GM08714 (cell line): ENCODE measurements around the gene TBC1D19.

ENCODE experiments used
- H3K4me3 ChIP-seq: fragments of 200-500 bp; sonication (Bioruptor generic); 2 replicates; pipeline ENCODE4 v1.5.1; 2014; ENCODE audit warnings: mild to moderate bottlenecking, low read length, inconsistent platforms
- ZNF274 ChIP-seq: IDR thresholded peaks from 2 replicates; pipeline ENCODE4 v1.6.1; 2012; ENCODE audit warnings: mild to moderate bottlenecking, low read depth, low read length

Gene TBC1D19

DNA sequence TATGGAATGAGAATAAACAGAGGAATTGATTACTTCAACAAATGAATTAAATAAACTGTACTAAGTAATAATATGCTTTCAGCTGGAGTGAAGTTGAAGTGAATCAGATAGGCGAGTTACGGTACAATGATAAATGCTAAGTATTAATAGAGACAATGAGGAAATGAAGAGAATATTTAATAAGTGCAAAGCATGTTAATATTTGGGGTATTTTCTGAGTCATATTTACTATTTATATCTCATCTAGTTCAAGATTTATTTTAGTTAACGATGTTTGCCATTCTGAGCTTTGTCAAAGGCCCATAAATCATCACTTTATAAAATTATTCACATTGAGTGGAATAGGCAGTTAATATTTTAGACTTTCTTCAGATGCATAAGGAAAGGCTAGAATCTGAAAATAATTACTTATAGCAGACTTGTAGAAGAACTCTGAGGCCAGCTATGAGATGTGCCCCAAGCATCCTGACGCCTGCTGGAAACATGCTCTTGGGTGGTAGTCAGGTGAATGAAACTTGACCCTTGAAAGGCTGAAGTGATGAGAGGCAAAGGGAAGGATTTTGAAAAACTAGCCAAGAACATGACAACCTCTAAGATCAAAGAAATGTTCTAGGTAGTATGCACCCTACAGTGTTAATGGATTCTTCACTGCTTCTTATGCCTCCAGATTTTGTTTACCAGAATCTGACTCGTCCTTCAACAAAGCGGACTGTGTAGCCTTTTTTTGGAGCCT, 142.9 kb downstream of the TBC1D19 start:
- H3K4me3 ChIP-seq: no peak overlapping the region
- TF ChIP-seq ZNF274: no peak

DNA sequence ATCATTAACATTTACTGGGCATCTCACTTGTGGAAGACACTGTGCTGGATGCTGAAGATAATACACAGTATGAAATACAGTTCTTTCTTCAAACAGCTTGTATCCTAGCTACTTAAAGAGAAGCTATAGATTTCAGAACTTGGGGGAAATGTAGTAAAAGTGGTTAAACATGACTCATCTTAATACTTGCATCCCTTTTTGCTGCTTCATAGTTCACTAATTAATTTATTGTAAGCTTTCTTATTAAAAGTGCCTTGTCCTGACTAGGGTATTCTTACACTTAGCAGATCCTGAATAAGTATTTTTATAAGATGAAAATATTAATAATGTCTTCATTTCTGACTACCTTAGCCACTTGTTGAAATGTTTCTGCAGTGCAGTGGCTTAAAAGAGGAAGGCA, 144.0 kb downstream of the TBC1D19 start:
- H3K4me3 ChIP-seq: no peak overlapping the region
- no peak for TF ChIP-seq ZNF274

DNA sequence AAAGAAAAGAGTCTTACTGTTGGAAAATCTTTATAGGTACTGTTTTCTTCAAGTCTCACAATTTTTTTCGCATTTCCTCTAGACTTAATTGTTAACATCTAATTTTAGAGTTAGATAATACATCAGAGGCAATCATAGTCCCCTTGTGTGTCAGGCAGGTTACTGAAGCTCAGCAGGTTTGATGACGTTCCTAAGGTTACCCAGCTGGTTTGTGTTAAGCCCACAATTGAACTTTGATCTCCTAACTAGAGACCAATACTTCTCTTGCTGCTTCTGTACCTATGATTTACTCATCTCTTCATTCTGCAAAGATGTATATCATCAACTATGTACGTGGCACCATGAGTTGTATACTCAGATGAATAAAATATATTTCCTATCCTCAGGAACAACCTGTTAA, 145.1 kb downstream of the TBC1D19 start:
- H3K4me3 ChIP-seq: no peak overlapping the region
- TF ChIP-seq ZNF274: no peak

DNA sequence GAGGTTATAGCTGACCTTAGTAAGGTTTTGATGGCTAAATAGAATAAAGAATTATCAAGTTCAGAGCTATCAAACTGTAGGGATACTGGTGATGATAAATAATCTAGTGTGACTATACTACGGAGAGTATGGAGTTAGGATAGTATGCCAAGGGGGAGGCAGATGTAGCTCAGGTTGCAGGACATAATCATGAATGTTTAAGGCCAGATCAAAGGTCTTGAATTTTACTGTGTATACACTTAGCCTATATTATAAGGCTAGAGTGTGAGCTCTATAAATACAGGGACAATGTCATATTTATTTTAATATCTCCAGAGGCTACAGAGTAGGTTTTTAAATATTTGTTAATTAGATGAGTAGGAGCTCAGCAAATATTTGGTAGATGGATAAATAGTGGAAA, 145.7 kb downstream of the TBC1D19 start:
- no peak overlapping the region for H3K4me3 ChIP-seq
- TF ChIP-seq ZNF274: no peak

DNA sequence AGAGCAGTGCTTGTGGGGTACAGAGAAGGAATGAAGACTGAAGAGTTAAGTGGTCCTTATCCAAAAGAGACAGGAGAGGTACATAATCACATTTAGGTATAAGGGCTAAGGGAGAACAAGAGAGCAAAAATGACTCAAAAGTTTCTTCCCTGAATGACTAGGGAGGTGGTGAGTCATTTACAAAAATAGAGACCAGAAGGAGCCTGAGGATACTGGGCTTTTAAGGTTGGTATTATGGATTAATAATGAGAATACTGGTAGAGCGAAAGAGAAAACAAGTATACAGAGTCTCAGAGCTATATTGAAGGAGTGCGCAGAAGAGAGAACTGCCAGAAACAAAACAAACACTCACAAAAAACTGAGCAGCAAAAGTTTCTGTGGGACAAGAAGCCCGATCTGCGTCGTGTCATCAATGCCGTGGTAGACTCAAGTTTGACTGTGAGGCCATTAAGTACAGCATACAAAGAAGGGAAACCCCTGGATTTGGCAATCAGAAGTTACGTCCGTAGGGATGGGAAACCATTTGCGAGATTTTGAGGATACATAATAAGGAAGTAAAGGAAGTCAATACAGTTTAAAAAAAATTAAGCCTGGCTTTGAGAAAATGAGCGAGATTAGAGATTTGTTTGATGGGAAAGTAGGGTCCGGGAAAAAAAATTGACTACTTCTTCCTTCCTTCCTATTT, 147.6 kb downstream of the TBC1D19 start:
- H3K4me3 ChIP-seq: no peak overlapping the region
- TF ChIP-seq ZNF274: no peak

DNA sequence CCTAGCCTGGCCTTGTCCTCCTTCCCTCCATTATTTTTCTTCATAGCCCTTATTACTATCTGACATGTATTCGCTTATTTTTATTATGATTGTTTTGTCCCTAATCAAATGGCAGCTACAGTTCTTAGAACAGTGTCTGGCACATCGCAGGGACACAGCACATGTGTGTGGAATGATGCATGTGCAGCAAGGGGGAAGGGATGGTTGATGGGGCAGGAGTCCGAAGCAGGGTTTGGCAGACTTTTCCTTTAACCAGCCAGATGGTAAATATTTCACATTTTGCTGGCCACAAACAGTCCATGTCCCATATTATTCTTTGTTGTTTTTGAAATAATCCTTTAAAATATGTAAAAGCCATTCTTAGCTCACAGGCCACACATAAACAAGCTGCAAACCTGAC, 148.5 kb downstream of the TBC1D19 start:
- no peak for TF ChIP-seq ZNF274
- H3K4me3 ChIP-seq: no peak overlapping the region

DNA sequence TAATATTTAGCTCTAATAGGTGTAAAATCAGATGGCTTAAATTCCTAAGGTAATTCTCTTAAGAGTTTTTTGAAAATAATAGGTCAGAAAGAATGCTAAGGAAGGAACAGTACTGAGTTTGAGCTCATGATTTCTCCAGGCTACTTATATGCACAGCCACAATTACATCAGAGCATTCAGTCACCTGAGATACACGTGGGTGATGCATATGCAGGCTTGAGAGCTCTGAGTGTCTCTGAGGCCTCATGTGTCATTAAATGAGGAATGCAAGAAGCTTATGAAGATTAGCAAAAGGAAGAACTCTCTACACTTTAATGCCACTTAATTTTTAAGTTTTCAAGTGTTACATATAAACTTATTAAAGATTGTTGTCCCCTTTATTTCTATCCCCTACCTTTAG, 152.7 kb downstream of the TBC1D19 start:
- H3K4me3 ChIP-seq: no peak overlapping the region
- TF ChIP-seq ZNF274: no peak

DNA sequence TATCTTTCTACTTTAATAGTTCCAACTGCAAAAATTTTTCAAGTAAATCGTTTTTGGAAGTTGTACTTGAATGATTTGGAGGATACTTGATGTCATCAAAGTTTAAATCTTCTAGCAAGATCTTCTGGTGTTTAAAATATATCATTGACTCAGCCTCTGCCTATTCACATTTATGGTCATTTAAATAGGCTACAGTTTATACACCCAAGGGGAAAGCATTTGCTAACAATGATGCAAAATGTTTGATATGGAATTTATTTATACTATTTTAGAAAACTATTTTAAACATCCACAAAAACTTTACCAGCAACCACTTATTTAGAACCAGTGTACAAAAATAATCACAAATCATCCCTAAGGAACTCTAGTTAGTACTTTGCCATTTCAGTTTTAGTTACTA, 153.5 kb downstream of the TBC1D19 start:
- no peak for TF ChIP-seq ZNF274
- no peak overlapping the region for H3K4me3 ChIP-seq

DNA sequence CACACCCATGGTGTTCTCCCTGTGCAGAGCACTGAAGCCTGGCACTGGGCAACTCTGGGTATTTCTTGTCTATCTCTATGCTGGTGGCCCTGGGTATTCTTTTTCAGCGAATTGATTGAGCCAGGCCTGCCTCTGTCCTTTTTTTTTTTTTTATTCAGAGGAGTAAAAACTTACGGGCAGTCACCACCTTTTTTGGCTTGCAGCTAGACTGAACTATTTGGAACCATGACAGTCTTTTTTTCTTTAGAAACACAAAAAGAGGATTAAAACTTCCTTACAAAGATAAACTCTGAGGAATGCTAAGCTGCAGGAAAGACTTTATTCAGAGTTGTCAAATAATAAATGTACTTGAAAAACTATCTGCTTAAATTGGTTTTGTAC, 157.6 kb downstream of the TBC1D19 start:
- H3K4me3 ChIP-seq: no peak overlapping the region
- no peak for TF ChIP-seq ZNF274

DNA sequence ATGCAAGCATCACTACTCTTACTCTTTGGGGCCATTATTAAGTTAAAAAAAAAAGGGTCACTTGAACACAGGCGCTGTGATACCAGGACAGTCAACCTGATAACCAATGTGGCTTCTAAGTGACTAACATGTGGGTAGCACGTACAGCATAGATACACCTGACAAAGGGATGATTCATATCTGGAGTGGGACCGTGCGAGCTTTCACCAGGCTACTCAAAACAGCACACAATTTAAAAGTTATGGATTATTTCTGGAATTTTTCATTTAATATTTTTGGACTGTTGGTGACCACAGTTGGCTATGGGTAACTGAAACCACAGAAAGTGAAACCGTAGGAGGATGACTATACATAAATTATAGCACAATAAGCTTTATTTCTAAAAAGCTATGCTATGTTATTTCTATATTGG, 162.9 kb downstream of the TBC1D19 start:
- no peak overlapping the region for H3K4me3 ChIP-seq
- TF ChIP-seq ZNF274: no peak

DNA sequence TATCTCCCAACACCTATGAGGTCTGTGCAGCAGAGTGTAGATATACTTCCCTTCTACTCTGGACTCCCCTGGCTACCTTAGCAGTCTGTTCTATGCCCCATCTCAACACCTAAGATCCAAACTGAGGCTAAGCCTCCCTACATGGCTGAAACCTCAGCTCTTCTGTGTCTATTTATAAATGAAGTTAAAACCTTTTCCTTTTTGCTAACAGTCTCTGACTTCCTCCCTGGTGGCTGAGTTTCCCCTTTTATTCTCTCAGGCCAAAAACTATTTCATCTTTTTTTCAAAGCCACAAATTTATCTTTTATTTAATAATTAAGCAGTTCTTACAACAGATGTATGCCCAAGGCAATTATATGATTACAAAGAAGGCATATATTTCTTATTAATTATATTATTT, 164.9 kb downstream of the TBC1D19 start:
- H3K4me3 ChIP-seq: no peak overlapping the region; the same call in 1 of the 2 replicates
- TF ChIP-seq ZNF274: no peak

DNA sequence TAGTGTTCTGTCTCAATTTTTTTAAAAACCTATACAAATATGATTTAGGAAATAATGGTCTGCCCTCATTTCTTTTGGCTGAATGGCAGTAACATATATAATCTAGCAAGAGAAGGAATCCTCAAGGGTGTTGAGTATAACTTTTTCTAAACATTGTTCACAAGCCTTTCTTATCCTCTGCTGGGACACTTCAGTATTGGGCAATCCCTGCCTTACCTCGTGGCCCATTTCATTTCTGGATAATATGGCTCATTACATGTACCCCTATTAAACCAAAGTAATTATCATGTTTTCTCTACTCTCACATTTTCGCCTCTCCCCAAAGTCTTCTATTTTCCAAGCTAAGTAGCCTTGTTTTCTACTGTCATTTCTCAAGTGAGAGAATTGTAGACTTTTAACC, 166.0 kb downstream of the TBC1D19 start:
- H3K4me3 ChIP-seq: no peak overlapping the region
- no peak for TF ChIP-seq ZNF274

DNA sequence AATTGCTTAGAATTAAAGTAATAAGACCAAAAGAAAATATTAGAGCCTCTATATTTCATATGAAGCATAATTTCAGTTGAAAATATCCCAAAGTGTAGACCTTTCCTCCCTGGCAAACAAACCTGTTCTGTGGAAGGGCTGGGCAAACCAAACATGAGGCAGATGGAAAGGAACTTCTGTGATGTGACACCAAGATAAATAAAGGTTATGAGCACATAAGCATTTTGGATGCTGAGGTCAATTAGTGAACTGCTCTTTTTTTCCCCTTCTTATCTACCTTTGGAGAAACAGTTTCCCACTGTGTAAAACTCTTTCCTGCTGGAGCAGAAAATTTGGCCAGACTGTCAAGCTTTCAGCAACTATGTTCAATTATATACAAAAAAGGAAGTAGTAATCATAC, 167.1 kb downstream of the TBC1D19 start:
- TF ChIP-seq ZNF274: no peak
- no peak overlapping the region for H3K4me3 ChIP-seq

DNA sequence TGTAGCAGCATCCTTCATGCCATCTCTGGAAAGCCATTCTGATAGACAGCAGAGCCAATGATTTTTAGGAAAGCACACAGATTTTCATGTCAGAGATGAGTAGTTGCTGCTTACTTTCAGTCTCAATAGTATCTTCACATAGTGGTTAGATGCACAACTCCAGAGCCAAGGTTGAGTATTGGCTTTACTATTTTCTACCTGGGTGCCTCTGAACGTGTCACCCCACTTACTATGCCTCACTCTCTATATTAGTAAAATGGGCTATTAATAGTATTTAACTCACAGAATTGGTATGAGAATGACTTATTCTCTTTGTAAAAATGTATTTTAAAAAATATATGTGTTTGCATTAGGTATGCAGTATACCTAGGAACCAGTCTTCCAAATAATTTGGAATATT, 168.0 kb downstream of the TBC1D19 start:
- no peak for TF ChIP-seq ZNF274
- H3K4me3 ChIP-seq: no peak overlapping the region

DNA sequence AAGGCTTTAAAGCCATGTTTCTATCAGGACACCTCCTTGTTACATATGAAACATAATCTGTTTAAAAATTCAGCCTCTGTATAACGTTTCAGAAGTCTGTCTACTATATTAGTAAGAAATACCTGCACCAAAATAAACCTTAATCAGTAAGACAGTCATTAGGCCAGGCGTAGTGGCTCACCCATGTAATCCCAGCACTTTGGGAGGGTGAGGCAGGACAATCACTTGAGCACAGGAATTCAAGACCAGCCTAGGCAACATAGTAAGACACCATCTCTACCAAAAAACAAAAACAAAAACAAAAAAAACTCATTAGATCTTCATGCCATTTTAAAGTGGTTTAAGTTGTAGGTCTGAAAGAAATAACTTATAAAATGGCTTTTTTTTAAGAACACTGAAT, 169.3 kb downstream of the TBC1D19 start:
- no peak overlapping the region for H3K4me3 ChIP-seq
- no peak for TF ChIP-seq ZNF274
